Right ventricle myocardium inferior (tissue), 1 donor: ENCODE data around the gene MYO6. TPM values are rescaled to one million over a fixed set of nuclear protein-coding genes. Genes with fewer than 3 reads are reported as not detected.

Source experiments
- ATAC-seq: fragments of 200-7000 bp; cut with Tn5 transposase; one replicate; pipeline ENCODE4 v1.9.1; 2020; ENCODE audit warnings: mild to moderate bottlenecking, moderate library complexity
- DNase-seq: peaks from one replicate; pipeline ENCODE4 v3.0.0; 2021; ENCODE audit errors: missing footprints
- intact Hi-C: fragments of 100-400 bp; cut with DNase I; formaldehyde crosslinking; loops from one replicate; pipeline ENCODE4 v1.11.0; 2022
- total RNA-seq: library from RNA; stranded (reverse); fragmentation: NEBNext Ultra II Directional; extraction: Animal tissue kit (Norgen Biotek cat#: 25700); gene quantifications from one replicate; pipeline ENCODE4 v1.2.1, GENCODE V29; 2021
- donor health status: DM: no; HTN: yes; CAD: no; lungs with severe emphysema.

MYO6 gene
- total RNA-seq, 1 donor from 2014 or later = 4.7 TPM

- intact Hi-C loops = no loop called here
- DNase-seq = no peak
- no peak for ATAC-seq
Measured at GRCh38 chr6:75926293-75927168, 177.5 kb downstream of the MYO6 start.

GRCh38 chr6:75931011-75931680, 182.1 kb downstream of the MYO6 start:
- peak; percentile 69 for DNase-seq
- intact Hi-C loops = loop anchor here (5.0 to 10.0 kb wide), 3 partner anchors 754 to 1526 kb away; no protein-coding TSS in a partner anchor
- peak; percentile 25 for ATAC-seq

GRCh38 chr6:75932067-75932466, 183.0 kb downstream of the MYO6 start:
- ATAC-seq (no peak), DNase-seq (no peak)
- intact Hi-C loops = loop anchor here (5.0 to 10.0 kb wide), 3 partner anchors 753 to 1525 kb away; no protein-coding TSS in a partner anchor

- intact Hi-C loops = loop anchor here (5.0 to 10.0 kb wide), 3 partner anchors 751 to 1524 kb away; no protein-coding TSS in a partner anchor
- no peak for ATAC-seq
- DNase-seq = no peak
Measured at GRCh38 chr6:75933387-75933975, 184.4 kb downstream of the MYO6 start.

DNA sequence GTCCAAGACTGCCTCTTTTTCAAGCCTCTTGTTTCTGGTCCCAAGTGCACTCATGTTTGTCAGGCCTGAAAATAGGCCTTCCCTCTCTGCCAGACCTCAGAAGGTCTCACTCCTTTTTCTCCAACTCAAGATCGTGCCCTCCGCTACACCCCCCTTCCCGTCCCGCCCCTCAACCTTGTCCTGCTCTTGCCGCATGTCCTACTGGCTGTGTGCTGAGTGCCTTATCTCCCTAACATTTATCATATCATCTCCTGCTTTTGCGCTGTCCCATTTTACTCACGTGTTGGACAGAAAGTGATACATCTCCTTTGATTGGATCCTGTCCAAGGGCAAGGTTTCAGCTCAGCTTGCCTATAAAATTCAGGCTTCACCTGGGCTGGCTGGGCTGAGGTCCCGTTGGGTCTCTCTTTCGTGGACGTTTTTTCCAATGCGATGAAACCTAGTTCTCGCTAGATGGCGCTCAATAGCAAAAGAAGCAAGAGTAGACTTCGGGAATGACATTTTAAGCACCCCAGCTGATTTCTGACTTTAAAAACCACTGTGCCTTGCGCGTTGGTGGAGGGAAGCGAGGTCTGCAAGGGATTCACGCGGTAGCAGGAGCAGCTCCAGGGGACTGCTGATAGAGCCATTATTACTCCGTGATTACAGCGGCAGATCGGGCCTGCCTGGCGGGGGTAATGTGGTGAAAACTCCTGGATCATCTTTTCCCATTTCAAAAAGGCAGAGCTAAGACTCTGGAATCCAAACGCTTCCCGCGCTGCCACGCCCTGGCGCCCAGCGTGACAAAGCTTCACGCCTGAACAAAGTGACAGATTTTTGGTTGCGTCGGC, 185.8 kb downstream of the MYO6 start:
- intact Hi-C loops = loop anchor here (2.0 to 10.0 kb wide), 4 partner anchors 416 to 1522 kb away; no protein-coding TSS in a partner anchor
- no peak for DNase-seq
- ATAC-seq = peak; percentile 60

GRCh38 chr6:75935473-75935793, 186.4 kb downstream of the MYO6 start:
- intact Hi-C loops = loop anchor here (2.0 to 10.0 kb wide), 3 partner anchors 415 to 929 kb away; no protein-coding TSS in a partner anchor
- no peak for ATAC-seq
- no peak for DNase-seq

- intact Hi-C loops = loop anchor here (10.0 kb wide), 2 partner anchors 748 to 928 kb away; no protein-coding TSS in a partner anchor
- ATAC-seq (no peak), DNase-seq (no peak)
Measured at GRCh38 chr6:75936682-75937081, 187.6 kb downstream of the MYO6 start.

- DNase-seq (no peak), ATAC-seq (no peak)
- intact Hi-C loops = loop anchor here (10.0 kb wide), 2 partner anchors 747 to 927 kb away; no protein-coding TSS in a partner anchor
Measured at GRCh38 chr6:75937846-75938245, 188.8 kb downstream of the MYO6 start.

GRCh38 chr6:75940564-75940963, 191.5 kb downstream of the MYO6 start:
- intact Hi-C loops = no loop called here
- peak; percentile 73 for ATAC-seq
- DNase-seq = no peak

- DNase-seq (no peak), ATAC-seq (no peak)
- intact Hi-C loops = no loop called here
Measured at GRCh38 chr6:75941509-75941908, 192.5 kb downstream of the MYO6 start.

- ATAC-seq (no peak), DNase-seq (no peak)
- intact Hi-C loops = no loop called here
Measured at GRCh38 chr6:75943381-75943780, 194.3 kb downstream of the MYO6 start.

GRCh38 chr6:75946146-75946831, 197.2 kb downstream of the MYO6 start:
- intact Hi-C loops = no loop called here
- ATAC-seq (no peak), DNase-seq (no peak)

- intact Hi-C loops = no loop called here
- DNase-seq (no peak), ATAC-seq (no peak)
Measured at GRCh38 chr6:75947935-75948334, 198.9 kb downstream of the MYO6 start.

- DNase-seq (no peak), ATAC-seq (no peak)
- intact Hi-C loops = no loop called here
Measured at GRCh38 chr6:75952128-75952527, 203.1 kb downstream of the MYO6 start.

- DNase-seq = no peak
- intact Hi-C loops = no loop called here
- no peak for ATAC-seq
Measured at GRCh38 chr6:75963569-75963968, 214.5 kb downstream of the MYO6 start.

- intact Hi-C loops = no loop called here
- DNase-seq = no peak
- ATAC-seq = no peak
Measured at GRCh38 chr6:75968143-75968542, 219.1 kb downstream of the MYO6 start.
